Fibroblast of skin of scalp (primary cell): Measurements from ENCODE around the gene MEGF6.

ENCODE experiments used
- DNase-seq: peaks from one replicate; pipeline ENCODE4 v3.0.0-alpha.2; 2013

The MEGF6 gene

GRCh38 chr1:3642919-3643675 lies 31.8 kb upstream of the MEGF6 start:
- no peak for DNase-seq

DNA sequence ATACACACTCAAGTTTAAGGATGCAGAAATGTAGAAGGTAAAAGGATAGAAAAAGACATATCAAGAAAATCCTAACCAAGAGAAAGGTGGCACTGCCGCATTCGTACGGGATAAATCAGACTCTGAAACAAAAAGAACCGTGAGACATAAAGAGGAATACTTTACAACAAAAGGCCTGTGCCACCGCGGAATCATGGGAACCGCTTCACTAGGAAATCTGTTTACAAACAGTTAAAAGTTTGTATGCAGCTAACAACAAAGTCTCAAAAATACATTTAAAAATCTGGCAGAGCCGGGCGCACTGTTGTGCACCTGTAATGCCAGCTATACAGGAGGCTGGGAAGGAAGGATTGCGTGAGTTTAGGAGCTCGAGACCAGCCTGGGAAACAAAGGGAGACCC lies 30.5 kb upstream of the MEGF6 start:
- DNase-seq, result no peak

GRCh38 chr1:3641046-3641760 lies 29.9 kb upstream of the MEGF6 start:
- DNase-seq, result no peak

DNA sequence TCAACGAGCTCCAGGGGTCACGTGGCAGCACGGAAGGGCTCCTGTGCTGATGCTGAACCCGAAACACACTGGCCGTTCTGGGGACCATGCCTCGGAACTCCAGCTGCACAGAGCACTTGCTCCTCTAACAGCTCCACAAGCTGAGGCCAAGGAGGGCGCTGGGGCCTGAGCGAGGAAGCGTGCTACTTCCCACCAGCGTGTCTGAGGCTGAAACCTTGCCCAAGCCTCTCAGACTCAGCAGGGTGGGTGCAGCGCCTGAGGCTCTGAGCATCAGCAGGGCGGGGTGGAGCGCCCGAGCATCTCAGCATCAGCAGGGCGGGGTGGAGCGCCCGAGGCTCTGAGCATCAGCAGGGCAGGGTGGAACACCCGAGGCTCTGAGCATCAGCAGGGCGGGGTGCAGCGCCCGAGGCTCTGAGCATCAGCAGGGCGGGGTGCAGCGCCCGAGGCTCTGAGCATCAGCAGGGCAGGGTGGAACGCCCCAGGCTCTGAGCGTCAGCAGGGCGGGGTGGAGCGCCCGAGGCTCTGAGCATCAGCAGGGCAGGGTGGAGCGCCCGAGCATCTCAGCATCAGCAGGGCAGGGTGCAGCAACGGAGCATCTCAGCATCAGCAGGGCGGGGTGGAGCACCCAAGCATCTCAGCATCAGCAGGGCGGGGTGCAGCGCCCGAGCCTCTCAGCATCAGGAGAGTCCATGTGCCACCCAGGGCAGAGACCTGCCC lies 29.0 kb upstream of the MEGF6 start:
- no peak for DNase-seq

GRCh38 chr1:3639397-3639911 lies 28.1 kb upstream of the MEGF6 start:
- no peak for DNase-seq

DNA sequence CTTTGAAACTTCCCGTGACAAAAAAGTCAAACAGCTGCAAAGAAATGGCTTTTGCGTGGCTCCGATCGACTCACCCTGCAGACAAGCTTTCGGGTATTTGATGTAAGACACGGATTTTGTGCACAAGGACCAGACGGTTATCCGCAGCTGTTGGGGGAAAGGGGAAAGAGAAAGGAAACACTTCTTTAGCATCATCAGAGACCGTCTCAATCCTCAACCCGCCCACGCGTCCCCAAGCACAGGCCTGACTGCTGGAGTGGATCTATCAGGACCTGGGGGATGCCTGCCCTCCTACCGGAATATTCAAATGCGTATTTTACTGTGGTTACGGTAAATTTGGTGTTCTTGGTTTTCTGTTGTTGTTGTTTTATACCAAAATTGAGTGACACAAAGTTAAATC lies 27.4 kb upstream of the MEGF6 start:
- no peak for DNase-seq

GRCh38 chr1:3638027-3638426 lies 26.7 kb upstream of the MEGF6 start:
- DNase-seq, result no peak

- DNase-seq, result no peak
Observed at GRCh38 chr1:3636531-3636930, 25.2 kb upstream of the MEGF6 start.

GRCh38 chr1:3636080-3636479 lies 24.8 kb upstream of the MEGF6 start:
- no peak for DNase-seq

GRCh38 chr1:3634059-3634800 lies 22.9 kb upstream of the MEGF6 start:
- DNase-seq, result no peak

GRCh38 chr1:3633344-3634058 lies 22.2 kb upstream of the MEGF6 start:
- no peak for DNase-seq

GRCh38 chr1:3632716-3633343 lies 21.5 kb upstream of the MEGF6 start:
- no peak for DNase-seq

- no peak for DNase-seq
Observed at GRCh38 chr1:3632298-3632697, 21.0 kb upstream of the MEGF6 start.

- no peak for DNase-seq
Observed at GRCh38 chr1:3631320-3632260, 20.3 kb upstream of the MEGF6 start.

DNA sequence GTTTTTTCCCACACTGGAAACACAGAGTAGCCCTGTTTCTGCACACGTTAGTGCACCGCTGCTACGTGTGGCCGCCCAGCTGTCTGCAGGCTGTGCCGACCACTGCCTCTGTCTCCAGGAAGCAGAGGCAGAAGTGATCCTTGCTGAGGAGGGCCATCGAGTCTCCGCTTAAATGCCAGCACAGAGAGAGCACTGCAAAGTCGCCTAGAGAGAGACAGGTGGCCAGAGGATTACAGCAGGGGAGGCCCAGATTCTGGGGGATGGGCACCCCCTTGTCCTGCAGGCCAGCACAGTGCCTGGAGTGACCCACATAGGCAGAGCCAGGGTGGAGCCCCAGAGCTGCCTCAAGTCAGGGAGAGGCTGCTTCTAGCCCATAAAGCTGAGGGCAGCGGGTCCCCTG lies 19.6 kb upstream of the MEGF6 start:
- no peak for DNase-seq

DNA sequence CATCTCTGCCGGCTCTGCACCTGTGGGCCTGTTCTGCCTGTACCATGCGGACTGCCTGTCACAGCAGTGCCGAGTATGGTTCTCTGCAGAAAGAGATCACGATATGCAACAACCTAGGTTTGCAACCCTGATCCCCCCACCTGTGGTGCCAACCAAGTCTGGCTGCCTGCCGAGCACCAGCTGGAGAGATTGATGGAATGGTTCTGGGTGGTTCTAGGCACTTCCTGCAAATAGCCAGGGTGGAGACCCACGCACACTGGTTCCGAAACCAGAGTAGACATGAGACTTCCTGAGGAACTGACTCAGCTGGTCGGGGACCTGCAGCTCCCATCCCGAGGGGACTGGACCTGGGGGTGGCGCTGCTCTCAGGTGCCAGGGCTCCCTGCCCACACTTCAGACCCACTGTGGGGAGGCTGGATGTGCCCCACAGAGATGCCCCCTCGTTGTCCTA lies 18.9 kb upstream of the MEGF6 start:
- DNase-seq, result no peak

DNA sequence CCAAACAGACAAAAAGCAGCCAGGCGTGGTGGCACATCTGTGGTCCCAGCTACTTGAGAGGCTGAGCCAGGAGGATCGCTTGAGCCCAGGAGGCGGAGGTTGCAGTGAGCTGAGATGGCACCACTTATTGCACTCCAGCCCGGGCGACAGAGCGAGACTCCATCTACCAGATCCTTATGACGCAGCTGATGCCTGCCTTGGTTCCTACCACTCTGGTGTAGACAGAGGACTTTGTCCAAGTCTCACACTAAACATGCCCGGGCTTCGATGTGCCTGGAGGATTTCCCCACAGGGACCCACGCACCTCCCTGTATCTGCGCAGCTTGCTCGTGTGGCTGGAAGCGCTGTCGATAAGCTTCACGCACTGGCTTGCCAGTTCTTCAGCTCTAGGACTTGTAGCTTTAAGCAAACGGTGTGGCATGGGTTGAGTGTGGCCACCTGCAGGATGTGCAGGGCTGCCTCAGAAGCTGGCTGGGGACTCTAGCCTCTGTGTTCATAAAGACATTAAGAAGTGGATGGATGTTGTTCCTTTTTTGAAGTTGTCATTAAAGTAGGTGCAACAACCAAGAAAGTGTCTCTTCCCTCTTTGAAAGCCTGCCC lies 18.4 kb upstream of the MEGF6 start:
- no peak for DNase-seq

DNA sequence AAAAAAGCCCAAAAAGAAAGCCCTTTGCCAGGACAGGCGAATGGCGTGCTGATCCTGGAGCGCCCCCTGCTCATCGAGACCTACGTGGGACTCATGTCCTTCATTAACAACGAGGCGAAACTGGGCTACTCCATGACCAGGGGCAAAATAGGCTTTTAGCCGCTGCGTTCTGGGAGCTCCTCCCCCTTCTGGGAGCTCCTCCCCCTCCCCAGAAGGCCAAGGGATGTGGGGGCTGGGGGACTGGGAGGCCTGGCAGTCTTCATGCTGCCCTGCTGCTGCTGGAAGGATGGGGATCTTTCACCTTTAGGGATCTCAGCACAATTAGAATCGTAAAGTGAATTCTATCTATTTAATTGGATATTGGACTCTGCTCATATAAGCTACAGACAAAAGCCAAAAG lies 17.1 kb upstream of the MEGF6 start:
- no peak for DNase-seq

DNA sequence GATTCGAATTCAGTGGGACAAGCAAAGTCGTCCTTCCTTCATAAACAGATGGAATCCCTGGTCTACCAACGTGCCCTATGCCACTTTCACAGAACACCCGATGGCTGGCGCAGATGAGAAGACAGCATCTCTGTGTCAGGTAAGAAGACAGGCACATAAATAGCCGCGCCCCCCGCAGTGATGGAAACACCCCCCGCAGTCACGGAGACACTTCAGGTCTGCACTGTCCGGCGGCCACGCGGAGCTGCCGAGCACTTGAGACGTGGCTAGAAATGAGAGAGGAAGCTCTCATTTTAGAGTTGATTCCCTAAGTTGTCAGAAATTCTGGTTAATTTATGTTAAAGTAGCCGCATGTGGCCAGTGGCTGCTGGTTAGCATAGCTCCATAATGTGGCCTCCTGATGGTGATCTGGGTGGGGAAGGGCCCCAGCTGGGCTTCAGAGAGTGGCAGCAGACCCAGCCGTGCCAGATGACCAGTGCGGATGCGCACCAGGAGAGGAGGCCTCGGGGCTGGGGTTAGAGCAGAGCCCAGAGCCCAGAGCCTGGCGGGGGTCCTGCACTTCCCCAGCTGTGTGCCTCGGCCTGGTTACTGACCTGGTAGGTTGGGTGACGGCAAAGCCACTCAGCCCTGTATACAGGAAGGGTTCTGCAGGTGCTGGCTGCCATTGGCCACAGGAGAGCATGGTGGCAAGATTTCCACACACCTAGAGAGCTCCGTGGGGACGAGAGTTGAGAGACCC lies 16.4 kb upstream of the MEGF6 start:
- no peak for DNase-seq
